ENCODE results near the gene CRADD.

CRADD gene

DNA sequence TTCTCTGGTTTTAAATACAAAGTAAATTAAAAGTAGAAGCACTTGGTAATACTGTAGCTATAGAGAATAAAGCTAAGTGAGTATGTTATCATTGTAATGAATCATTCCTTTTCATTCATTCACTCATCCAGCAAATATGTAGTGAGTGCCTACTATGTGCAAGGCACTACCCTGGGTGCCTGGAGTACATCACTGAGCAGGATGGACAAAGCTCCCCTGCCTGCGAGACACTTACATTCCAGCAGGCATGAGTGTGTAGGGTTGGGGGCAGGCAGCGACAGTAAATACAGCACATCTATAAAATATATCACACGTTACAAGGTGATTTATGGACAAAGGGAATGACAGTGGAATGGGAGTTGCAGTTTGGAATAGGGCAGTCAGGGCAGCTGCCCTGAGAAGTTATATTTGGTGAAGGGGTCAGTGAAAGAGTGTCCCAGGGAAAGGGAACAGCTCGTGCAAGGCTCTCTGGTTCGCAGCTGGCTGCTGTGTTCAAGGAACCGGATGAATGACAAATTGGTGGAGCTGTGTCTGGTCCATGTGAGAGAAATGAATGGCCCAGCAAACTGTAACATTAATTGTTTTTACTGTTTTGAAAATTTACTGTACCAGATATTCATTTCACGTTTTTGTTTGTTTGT, 159.6 kb downstream of the CRADD start:
- in situ Hi-C loops (cut with HindIII; ENCODE audit: low sequenced_read_pairs), result no loop called here

- in situ Hi-C loops (cut with HindIII; ENCODE audit: low sequenced_read_pairs), result no loop called here
Observed at GRCh38 chr12:93838193-93838592, 161.0 kb downstream of the CRADD start.

DNA sequence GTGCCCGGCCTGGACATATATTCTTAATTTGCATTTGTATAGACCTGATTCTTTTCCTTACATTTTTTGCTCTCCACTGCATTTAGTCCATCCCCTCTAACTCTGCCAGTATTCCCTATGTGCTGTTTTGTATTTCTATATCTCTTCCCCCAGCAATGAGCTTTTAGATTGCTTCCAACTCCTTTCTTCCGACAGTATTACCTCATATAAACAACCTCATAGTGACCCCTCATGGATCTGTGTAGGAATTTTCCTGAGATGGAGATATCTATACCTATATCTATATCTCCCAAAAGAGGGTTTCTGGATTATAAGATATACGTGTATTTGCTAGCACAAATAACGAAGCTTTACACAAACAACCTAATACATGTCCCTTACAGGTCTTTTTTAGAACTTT, 161.9 kb downstream of the CRADD start:
- in situ Hi-C loops (cut with HindIII; ENCODE audit: low sequenced_read_pairs), result no loop called here

DNA sequence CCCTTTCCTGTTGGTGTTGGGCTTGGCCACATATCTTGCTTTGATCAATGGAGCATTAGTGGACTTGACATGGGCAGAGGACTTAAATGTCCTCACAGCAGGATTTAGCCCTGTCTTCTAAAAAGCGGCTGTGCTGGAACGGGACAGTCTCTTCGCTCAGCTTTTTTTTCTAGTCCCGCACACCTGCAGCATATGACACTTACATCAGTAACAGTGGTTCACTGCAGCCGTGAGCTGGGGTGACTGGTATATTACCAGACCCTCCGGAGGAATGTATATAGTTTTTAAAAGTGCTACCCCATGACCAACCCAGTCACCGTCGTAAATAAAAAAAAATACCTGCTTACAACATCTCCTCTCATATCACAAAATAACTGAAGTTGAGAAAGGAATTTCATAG, 164.5 kb downstream of the CRADD start:
- in situ Hi-C loops (cut with HindIII; ENCODE audit: low sequenced_read_pairs), result no loop called here

GRCh38 chr12:93844164-93844784, 167.1 kb downstream of the CRADD start:
- in situ Hi-C loops (cut with HindIII; ENCODE audit: low sequenced_read_pairs), result no loop called here

- in situ Hi-C loops (cut with HindIII; ENCODE audit: low sequenced_read_pairs), result no loop called here
Observed at GRCh38 chr12:93846936-93847516, 169.9 kb downstream of the CRADD start.

- in situ Hi-C loops (cut with HindIII; ENCODE audit: low sequenced_read_pairs), result no loop called here
Observed at GRCh38 chr12:93847517-93848474, 170.6 kb downstream of the CRADD start.

DNA sequence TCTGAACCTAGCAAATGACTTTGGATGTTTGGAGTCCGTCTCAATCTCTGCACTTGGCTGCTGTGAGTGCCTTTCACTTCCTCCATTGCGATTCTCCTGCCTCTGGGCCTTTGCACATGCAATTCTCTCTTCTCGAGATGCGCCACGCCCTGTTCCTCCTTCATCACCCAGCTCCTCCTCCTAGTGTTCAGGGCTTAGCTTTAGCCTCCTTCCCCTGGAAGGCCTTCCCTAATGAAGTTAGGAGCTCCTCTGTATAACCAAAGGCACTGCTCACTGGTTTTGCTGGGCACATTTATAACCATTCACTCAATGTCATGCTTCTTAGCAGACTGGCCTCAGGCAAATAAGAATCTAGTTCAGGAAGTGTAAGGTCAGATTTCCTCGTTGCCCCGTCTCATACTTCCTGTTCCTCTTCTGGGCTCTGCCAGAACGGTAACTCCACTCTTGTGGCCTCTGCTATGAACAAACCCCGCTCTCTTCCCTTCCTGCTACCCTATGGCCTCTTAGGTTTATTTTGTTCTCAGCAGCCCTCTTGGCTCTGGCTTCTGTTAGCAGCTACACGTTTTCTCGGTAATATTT, 171.4 kb downstream of the CRADD start:
- in situ Hi-C loops (cut with HindIII; ENCODE audit: low sequenced_read_pairs), result no loop called here

DNA sequence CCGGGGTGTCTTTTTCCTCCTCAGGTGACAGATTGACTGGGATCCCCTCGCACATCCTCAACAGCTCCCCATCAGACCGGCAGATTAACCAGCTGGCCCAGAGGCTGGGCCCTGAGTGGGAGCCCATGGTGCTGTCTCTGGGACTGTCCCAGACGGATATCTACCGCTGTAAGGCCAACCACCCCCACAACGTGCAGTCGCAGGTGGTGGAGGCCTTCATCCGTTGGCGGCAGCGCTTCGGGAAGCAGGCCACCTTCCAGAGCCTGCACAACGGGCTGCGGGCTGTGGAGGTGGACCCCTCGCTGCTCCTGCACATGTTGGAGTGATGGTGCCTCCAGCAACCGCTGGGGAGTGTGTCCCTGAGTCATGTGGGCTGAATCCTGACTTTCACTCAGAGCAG, 172.8 kb downstream of the CRADD start:
- in situ Hi-C loops (cut with HindIII; ENCODE audit: low sequenced_read_pairs), result no loop called here

DNA sequence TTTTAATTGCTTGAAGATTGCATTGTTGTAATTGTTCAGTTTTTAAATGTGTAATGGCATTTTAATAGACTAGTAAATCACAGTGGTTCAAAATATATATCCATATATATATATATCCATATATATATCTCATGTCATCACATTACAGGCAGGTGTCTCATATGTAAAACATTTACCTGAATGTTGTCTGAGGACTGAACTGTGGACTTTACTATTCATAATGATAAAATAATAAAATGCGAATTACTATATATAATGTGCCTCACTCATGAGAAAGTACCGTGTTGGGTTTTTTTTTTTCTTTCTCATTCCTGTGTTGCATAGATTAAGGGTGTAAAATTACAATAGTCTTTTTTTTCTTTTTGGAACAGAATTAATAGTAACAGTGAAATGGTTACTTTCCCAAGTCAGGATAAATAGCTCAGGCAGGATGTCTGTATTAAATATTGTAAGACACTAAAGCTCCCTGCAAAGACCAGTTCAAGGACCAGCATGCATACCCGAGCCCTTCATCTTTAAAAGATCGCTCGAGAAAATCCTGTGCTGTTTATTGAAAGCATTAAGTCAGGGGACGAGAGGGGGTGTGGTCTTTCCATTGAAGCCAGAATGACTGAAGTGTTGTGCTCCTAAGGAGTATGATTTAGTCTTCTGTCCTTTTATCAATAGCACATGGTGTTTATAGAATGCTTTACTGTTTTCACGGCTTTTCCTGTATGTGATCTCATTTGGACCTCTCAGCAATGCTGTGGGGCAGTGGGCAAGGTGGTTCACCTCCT, 173.5 kb downstream of the CRADD start:
- in situ Hi-C loops (cut with HindIII; ENCODE audit: low sequenced_read_pairs), result no loop called here

- in situ Hi-C loops (cut with HindIII; ENCODE audit: low sequenced_read_pairs), result no loop called here
Observed at GRCh38 chr12:93851257-93851671, 174.1 kb downstream of the CRADD start.

GRCh38 chr12:93852173-93852591, 175.0 kb downstream of the CRADD start:
- in situ Hi-C loops (cut with HindIII; ENCODE audit: low sequenced_read_pairs), result no loop called here

DNA sequence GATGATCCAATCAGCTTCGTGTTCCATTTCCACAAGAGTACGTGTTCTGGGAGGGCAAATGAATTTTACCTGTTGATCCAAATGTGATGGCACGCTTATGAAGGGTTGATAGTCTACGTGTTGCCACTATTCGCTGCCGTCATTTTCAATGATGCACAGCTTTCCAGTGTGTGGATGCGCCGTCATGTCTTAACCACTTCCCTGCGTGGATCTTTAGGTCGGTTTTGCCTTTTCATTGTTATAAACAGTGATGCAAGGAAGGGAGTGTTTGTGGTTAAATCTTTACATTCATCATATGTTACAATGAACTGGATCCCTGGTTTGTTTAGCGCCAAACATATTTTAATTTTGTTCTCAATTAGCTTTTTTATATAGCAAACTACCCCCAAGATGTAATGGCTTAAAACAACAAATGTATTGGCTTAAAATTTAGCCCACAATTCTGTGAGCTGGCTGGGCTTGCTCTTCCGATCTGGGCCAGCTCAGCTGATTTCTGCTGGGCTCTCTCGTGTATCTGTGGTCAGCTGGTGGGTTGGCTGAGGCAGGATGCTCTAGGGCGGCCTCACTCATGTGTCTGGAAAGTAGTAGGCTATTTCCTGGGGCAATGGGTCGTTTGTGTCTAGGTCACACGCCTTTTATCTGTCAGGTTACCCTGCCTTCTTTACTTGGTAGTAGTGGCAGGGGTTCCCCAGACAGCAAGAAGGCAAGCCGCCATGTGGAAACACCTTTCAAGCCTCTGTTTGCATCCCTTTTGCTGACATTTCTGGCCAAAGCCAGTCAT, 176.7 kb downstream of the CRADD start:
- in situ Hi-C loops (cut with HindIII; ENCODE audit: low sequenced_read_pairs), result no loop called here

DNA sequence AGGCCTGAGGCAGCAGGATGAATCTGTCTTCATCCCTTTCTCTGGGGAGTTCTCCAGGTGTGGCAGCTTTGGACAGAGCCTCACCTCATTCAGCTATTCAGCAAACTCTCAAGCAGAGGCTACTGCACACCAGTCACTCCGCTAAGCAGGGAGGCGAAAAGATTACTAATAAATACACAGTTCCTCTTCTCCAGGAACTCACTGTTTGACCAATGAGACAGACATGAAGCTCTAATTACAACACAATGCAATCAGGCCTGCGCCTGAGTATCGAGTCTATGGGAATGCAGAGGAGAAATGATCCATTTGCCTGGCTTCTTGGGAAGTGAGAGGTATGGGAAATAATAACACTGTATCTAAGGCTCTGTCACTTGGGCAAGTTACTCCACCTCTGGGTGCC, 178.1 kb downstream of the CRADD start:
- in situ Hi-C loops (cut with HindIII; ENCODE audit: low sequenced_read_pairs), result no loop called here

GRCh38 chr12:93856611-93857010, 179.4 kb downstream of the CRADD start:
- in situ Hi-C loops (cut with HindIII; ENCODE audit: low sequenced_read_pairs), result no loop called here

- in situ Hi-C loops (cut with HindIII; ENCODE audit: low sequenced_read_pairs), result no loop called here
Observed at GRCh38 chr12:93857279-93857938, 180.2 kb downstream of the CRADD start.

DNA sequence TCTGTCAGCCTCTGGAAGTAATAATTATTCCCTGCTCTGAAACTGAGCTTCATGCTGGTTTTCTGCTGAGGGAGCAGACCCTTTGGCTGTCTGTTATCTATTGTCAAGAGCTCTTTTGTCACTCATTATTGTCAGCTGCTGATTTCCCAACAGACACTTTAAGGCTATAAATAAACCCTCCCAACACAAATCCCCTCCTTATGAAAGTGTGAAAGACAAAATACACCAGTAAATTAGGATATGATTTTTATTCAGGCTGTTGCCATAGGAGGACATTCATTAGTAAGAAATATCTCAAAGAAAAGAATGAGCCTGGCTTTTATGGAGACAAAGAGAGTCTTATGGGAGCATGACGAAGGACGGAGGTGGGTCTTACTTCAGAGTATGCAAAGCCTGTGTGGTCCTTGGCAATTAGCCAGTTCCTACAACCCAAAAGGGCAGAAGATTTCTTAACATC, 180.8 kb downstream of the CRADD start:
- in situ Hi-C loops (cut with HindIII; ENCODE audit: low sequenced_read_pairs), result no loop called here

DNA sequence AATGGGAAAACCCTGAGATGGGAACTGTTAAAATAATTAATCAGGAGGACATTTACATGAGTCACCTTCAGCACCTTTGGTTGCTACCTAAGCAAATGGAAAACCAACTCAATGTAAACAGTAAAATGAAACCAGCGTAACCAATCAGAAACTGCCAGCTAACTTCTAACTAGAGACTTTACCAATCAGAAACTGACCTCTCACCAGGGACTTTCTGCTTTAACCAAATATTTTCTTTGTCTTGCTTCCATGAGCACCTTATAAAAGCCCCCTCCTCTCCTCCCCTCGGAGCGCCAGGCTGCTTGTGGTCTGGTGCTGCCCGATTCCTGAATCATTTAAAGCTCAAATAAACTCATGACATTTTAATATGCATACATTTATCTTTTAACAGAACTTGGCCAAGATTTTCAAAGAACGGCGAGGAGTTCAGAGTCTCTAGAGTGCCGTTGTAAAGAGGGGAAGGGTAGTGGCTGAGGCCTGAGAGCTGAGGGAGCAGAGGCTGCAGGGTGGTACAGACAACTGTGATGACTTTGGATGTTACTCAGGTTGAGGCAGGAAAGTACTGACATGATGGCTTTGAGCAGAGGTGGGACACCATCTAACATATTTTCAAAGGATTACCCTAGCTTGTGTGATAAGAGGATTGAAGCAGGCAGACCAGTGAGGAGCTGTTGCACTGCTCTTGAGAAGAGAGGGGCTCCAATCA, 183.6 kb downstream of the CRADD start:
- in situ Hi-C loops (cut with HindIII; ENCODE audit: low sequenced_read_pairs), result no loop called here
